RCC 7860 (cell line): ENCODE measurements around the gene RAI1.
"Not testable (repeated sequence)": the region's sequence is repeated elsewhere in the genome, so short reads cannot be mapped to it uniquely, and the experiment has no call there.

Experiments
- DNase-seq: peaks from one replicate; pipeline ENCODE4 v3.0.0-alpha.2; 2015; ENCODE audit warnings: low spot score
- FAIRE-seq: peaks from 2 replicates; lab custom pipeline; 2012; peaks lifted over from hg19 to GRCh38; lab: Jason Lieb, UNC

The RAI1 gene

DNA sequence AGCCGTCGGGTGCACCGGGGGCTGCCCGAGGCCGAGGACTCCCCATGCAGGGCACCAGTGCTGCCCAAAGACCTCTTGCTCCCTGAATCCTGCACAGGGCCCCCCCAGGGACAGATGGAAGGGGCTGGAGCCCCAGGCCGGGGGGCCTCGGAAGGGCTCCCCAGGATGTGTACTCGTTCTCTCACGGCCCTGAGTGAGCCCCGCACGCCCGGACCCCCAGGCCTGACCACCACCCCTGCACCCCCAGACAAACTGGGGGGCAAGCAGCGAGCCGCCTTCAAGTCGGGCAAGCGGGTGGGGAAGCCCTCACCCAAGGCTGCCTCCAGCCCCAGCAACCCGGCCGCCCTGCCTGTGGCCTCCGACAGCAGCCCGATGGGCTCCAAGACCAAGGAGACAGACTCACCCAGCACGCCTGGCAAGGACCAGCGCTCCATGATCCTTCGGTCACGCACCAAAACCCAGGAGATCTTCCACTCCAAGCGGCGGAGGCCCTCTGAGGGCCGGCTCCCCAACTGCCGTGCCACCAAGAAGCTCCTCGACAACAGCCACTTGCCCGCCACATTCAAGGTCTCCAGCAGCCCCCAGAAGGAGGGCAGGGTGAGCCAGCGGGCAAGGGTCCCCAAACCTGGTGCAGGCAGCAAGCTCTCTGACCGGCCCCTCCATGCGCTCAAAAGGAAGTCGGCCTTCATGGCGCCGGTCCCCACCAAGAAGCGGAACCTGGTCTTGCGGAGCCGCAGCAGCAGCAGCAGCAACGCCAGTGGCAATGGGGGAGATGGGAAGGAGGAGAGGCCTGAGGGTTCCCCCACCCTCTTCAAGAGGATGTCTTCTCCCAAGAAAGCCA lies 114.9 kb downstream of the RAI1 start:
- no peak for FAIRE-seq

DNA sequence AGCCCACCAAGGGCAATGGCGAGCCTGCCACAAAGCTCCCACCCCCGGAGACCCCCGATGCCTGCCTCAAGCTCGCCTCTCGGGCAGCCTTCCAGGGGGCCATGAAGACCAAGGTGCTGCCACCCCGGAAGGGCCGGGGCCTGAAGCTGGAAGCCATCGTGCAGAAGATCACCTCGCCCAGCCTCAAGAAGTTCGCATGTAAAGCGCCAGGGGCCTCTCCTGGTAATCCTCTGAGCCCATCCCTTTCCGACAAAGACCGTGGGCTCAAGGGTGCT lies 115.5 kb downstream of the RAI1 start:
- DNase-seq: no peak

More for the DNA sequence above, 114.9 kb downstream of the RAI1 start:
- DNase-seq: no peak

DNA sequence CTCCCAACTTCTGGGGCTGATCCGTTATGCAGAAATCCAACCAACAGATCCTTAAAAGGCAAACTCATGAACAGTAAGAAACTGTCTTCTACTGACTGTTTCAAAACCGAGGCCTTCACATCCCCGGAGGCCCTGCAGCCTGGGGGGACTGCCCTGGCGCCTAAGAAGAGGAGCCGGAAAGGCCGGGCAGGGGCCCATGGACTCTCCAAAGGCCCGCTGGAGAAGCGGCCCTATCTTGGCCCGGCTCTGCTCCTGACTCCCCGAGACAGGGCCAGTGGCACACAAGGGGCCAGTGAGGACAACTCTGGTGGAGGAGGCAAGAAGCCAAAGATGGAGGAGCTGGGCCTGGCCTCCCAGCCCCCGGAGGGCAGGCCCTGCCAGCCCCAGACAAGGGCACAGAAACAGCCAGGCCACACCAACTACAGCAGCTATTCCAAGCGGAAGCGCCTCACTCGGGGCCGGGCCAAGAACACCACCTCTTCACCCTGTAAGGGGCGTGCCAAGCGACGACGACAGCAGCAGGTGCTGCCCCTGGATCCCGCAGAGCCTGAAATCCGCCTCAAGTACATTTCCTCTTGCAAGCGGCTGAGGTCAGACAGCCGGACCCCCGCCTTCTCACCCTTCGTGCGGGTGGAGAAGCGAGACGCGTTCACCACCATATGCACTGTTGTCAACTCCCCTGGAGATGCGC lies 116.0 kb downstream of the RAI1 start:
- DNase-seq (no peak), FAIRE-seq (no peak)

More for the DNA sequence above, 115.5 kb downstream of the RAI1 start:
- no peak for FAIRE-seq

DNA sequence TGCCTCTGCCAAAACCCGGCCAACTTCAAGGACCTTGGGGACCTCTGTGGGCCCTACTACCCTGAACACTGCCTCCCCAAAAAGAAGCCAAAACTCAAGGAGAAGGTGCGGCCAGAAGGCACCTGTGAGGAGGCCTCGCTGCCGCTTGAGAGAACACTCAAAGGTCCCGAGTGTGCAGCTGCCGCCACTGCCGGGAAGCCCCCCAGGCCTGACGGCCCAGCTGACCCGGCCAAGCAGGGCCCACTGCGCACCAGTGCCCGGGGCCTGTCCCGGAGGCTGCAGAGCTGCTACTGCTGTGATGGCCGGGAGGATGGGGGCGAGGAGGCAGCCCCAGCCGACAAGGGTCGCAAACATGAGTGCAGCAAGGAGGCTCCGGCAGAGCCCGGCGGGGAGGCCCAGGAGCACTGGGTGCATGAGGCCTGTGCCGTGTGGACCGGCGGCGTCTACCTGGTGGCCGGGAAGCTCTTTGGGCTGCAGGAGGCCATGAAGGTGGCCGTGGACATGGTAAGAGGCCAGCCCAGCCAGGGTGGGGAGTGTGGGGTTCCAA lies 116.8 kb downstream of the RAI1 start:
- FAIRE-seq: no peak
- DNase-seq: no peak

DNA sequence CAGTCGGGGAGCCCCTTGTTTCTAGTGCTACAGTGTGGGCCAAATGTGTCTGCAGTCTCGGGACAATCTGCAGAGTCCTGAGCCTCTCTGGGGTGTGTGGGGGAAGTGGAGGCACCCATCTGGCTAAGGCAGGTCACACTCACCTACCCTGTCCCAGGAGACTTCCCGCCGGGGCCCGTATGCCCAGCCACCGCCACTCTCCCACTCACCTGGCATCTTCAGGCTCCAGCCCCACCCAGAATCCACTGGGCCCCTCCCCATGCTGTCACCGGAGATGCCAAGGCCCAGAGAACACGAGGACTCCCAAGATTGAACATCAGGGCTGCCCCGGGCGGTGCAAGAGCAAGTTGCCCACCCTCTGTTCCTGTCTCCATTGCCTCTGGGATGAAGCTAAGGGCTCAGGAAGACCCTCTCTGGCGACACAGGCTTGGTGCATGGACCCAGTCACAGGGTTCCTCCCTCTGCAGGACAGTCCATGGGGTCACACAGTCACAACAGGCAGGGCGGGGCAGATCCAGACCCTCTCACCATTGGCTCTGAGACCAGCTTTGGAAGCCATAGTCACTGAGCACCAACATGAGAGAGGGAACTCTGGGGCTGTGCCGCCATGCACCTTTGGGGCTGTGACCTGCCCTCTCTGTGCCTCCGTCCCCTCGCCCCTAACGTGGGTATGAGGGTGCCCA lies 117.5 kb downstream of the RAI1 start:
- DNase-seq (no peak), FAIRE-seq (no peak)

DNA sequence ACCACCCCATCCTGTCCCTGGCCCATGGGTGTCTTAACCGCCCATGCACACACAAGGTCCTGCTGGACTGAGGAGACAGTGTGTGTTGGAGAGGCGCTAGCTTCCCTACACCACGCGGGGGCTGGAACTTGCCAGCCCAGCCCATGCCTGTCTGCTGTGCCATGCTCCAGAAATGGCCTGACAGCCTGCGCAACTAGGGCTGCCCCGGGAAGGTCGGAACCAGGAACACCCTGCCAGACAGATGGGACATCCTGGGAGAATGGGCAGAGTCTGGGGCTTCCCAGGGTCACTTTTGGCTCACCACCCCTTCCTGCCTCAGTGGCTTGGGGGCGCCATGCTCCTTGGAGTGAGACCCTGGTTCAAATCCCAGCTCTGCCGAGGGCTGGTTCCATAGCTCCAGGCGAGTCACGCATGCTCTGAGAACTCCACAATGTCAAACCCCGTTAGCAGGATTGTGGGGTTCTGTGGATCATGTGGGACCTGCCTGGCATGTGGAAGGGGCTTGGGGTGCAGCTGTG lies 119.3 kb downstream of the RAI1 start:
- no peak for FAIRE-seq
- DNase-seq: no peak

DNA sequence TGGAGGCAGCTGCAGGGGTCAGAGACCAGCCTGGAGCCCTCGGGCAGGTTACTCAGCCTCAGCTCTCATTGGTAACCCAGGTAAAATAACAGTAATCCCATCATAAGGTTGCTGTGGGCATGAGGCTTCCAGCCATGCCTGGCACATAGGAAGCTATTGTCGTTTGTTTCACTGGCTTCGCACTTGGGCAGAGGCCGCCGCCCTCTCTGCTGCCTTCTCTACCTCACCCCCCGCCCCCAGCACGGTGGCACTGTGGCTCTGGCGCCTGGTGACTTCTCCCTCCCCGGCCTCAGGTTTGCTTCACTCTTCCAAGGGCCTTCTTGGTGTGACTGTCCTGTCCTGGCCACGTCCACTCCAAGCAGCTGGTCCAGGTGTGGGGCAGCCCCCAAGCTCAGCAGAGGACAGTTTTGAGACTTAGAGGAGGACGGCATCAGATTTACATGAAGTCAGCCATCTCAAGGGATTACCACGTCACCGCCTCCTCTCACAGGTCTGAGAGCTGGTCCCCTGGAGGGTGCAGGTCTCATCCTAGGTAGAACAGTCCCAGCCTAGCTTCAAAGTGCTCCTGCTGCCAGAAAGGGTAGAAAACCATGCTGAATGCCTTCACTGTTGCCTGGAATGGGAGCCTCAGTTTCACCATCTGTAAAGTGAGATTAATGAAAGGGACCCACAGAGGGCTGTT lies 120.7 kb downstream of the RAI1 start:
- no peak for DNase-seq
- no peak for FAIRE-seq

DNA sequence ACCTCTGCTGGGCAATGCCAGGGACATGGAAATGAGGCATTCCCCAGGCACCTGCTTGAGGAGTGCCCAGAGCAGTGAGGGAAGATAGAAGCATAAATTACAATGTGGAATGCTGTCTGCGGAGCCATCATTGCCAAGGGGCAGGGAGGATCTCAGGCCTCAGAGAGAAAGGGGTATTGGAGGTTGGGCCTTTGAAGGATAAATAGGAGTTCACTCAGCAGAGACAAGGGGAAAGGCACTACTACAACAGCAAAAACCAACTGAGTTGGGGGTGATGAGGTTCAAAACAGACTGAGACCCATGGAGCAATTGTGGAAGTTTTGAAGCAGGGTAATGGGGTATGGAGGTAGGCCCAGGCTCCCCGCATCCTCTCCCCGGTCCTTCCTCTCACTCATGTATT lies 122.7 kb downstream of the RAI1 start:
- FAIRE-seq: no peak
- DNase-seq: no peak

DNA sequence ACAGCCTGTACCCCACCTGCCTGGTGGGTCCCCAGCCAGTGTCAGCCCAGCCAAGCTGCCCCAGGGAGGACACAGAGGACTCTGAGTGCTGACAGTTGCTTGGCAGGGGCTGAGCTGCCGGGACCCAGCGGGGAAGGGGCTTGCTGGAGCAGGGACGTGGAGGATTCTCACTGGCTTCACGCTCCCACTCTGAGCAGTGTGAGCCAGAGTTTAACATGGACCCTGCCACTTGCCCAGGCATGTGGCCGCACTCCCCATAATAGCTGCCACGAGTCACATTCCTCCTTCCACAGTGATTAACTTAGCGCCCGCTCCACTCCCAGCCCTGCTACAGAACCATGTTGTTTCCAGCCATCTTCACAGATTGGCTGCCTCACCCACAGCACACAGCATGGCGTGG lies 124.3 kb downstream of the RAI1 start:
- DNase-seq: no peak
- FAIRE-seq: no peak

DNA sequence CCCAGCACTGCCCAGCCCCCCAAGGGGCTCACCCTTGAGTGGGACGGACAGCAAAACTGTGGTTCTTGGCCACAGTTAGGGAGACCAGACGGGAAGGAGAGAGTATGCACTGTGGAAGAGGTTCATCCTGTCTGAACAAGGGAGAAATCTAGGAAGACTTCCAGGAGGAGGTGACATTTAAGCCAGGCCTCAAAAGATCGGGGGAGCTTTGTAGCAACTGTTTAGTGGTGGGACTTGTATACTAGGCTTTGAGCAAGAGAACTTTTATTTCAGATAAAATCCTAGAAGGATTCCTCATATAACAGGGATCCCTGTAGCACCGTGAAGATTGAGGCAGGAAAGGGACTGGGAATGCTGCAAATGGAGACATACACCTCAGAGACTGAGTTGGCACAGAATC lies 124.8 kb downstream of the RAI1 start:
- DNase-seq (no peak), FAIRE-seq (no peak)

DNA sequence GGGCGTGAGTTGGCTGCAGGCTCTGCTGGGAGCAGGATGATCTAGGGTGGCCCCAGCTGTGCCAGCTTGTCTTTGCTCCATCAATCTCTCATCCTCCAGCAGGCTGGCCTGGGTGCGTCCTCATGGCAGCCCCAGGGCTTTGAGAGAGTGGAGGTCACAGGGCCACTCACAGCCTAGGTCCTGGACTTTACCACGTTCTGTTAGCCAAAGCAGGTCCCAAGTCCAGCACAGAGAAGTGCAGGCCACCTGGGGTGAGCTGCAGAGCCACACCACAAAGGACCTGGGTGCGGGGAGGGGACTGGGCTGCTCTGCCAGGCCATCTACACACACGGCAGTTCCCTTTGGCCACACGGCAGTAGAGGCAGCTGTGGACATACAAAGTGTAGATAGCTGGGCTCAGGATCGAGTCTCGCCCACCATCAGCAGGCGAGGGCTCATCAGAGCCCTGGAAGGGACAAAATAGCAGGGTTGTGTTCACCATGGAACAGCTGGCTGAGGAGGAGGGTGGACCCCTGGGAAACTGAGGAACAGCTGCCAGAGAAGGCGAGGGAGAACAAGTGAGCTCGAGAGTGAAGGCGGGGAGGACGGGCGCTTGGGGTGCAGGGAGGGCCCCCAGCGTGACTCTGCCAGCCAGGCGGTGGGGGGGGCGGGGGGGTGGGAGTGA lies 125.5 kb downstream of the RAI1 start:
- no peak for DNase-seq
- no peak for FAIRE-seq

DNA sequence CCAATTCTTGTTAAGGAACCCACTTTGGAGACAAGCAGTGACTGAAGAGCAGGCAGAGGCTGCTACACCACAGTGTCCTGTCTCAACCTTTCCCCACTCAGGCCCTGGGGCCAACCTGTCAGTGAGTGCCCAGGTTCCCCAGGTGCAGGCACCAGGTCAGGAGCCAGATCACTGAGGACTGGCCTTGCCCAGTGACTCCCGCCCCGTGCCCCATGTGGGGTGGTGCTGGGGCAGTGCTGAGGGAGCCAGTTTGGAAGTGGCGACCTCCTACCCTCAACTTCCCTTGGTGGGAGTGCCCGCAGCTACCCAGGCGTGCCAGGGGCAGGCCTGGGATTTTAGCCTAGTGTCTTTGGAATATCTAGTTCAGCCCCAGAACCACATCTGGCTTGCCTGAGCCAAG lies 126.2 kb downstream of the RAI1 start:
- DNase-seq (no peak), FAIRE-seq (no peak)

DNA sequence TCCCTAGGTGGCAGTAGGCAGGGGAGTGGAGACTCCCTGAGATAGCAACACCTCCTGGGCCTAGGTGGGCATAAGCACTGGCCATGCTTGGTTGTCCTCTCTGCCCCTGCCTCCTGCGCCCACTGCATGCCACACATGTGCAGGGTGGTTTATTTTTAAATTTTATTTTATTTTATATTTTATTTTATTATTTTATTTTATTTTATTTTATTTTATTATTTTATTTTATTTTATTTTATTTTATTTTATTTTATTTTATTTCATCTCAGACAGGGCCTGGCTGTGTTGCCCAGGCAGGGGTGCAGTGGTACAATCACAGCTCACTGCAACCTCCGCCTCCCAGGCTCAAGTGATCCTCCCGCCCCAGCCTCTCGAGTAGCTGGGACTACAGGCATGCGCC lies 126.9 kb downstream of the RAI1 start:
- DNase-seq, FAIRE-seq: not testable (repeated sequence)

DNA sequence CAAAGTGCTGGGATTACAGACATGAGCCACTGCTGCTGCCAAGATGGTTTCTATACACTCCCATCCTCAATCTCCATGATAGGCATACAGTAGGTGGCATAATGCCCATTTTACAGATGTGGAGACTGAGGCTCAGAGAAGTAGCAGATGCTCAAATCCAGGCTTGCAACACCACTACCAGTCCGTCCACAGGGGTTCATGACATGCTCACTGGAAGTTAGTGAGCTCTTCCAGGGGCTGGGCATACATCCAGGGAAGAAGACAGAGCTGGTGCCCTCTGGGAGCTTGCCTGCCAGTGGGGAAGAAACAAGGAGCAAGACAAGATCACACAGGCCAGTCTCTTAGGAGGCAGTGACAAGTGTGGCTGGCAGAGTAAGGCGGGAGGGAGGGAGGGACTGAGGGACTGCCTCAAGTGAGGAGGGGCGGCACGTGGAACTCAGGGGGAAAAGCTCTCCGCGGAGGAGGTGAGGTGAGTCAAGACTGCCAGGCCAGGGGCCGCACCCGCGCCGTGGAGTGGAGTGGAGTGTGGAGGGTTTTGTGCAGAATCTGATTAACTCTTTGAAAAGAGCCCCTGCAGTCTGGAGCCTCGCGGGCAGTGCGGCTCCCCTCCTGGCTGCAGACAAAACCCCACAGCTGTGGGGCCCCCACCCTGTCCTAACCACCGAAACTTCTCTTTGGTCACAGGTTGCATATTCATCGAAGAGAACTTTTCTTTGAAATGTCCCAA lies 127.6 kb downstream of the RAI1 start:
- DNase-seq (no peak), FAIRE-seq (no peak)

DNA sequence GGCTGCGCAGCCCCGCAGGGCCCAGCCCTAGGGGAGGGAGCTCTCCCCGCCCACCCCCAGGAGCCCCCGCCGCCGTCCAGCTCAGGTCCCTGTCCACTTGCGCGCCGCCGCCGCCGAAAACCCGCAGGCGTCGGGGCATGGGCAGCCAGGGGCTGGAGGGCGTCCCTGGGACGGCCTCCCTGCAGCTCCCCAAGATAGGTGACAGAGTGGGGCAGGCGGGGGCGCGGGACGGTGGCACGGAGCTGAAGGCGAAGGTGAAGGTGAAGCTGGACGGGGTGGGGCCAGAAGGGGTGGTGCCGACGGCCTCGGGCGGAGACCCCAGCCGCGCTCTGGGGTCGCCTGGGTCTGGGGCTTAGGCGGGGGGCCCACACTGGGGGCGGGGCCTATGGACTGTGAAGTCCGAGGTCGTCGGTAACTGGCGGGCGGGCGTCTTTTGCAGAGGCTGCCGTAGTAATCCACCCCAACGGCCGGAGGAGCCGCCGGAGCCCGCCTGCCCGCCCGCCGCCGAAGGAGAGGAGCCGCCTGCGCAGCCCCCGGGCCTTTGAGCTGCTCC lies 128.3 kb downstream of the RAI1 start:
- no peak for DNase-seq
- FAIRE-seq: no peak

DNA sequence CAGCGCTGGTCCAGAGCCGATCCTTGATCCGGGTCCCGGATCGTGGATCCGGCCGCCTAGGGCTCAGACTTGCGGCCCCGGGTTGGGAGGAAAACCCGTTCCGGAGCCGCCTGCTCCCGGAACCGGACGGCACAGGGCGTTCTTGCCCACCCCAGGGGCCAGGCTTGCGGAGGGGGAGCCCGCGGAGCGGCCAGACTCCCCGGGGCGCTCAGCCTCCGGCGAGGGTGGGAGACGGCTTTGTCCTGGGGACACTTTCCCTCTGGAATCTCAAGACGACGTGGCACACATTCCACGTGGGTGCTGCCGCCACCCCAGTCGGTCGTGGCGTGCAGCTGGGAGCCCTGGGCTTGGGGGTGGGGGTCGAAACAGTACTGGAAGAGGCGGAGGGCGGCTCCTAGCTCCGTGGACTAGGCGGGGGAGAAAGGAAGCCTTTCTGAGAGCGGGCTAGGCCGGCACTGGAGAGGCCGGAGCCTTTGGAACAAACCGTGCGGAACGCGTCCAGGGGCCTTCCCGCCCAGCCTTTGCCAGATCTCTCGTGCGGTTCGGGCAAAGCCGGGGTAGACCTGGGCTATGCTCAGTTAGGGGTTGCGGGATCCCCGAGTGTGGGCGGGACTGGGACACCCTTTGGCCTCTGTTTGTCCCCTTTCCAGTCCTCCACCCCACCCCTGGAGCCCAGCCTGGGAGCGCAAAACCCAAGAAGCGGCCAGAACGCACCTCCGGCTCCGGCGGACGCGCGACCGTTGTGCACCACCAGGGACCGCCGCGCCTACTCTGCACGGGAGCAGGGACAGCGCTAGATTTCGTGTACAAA lies 129.0 kb downstream of the RAI1 start:
- no peak for FAIRE-seq
- DNase-seq: no peak

DNA sequence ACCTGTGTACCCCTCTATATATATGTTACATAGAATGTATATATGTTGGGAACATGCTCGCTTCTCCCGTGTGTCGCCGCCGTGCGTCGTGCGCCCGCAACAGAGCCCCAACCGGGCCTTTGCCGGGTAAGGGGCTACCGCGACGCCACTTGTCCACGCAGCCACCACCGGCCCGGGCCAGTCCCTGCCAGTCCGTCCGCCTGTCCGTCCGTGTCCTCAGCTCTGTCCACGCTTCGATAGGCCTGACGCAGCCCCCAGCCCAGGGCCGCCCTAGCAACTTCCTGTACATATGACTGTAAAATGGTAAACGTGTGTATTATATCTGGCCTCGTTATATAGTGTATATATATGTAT lies 129.6 kb downstream of the RAI1 start:
- DNase-seq: no peak
- FAIRE-seq: no peak

DNA sequence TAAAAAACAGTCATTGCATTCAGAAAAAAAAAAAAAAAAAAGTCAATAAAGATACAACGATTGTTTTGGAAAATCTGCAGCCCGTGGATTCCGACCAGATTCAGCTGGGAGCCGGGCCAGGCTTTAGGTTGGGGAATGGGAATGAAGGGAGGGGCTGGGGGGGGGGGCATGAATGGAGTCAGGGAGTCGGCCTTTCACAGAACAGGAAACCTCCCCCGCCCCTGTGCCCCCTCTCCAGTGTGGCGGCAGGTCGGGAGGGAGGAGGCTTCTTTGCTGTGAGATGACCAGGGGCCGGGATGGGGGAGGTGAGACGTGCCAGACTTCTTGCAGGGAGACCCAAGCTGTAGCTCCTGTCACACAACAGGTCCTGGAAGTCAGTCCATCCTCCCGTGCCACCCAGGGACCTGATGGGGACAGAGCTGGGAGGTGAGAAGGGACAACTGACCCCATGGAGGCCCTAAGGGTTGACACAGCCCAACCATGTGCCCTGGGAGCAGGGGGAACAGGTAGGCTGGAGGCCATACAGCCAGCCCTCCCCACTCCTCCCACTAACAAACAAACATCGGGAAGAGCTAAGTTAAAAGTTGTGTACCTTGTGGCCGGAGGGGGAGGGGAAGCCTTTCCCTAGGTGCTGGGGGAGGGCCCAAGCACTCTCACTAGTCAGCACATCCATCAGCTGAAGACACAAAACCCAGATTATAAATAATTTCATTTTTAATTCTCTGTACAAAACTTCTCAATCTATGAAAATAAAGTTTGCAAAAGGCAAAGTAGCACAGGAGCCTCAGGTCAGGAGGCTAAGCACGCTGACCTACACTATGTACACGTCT lies 130.3 kb downstream of the RAI1 start:
- FAIRE-seq (no peak), DNase-seq (no peak)
